Common myeloid progenitor, CD34-positive (primary cell): ENCODE measurements around the gene ADCY10.
A peak's percentile ranks its signal among the peaks of the same experiment; 100 is the strongest.

Experiments
- CTCF ChIA-PET: fragments of 350-600 bp; sonication (Branson Sonifier 250); formaldehyde crosslinking; loops from one replicate; lab custom pipeline; 2021; ENCODE audit warnings: antibody characterized with exemption; lab: Charles Lee
- POLR2A ChIA-PET: fragments of 350-600 bp; sonication (Branson Sonifier 250); formaldehyde crosslinking; loops from one replicate; lab custom pipeline; 2021; ENCODE audit warnings: antibody characterized with exemption; lab: Charles Lee
- DNase-seq, 3 donors: peaks; one replicate each; pipeline versions ENCODE4 v3.0.0 to v3.0.0-alpha.2; 2013
- H3K27ac ChIP-seq, 2 experiments: 1 replicate in 1 of 2; 2 replicates in 1 of 2; pipeline ENCODE4 v1.7.0; 2013; ENCODE audit warnings: inconsistent platforms in 2 of 2, low read length in 2 of 2, mild to moderate bottlenecking in 2 of 2, low read depth in 1 of 2, moderate library complexity in 1 of 2; ENCODE audit not compliant: severe bottlenecking in 2 of 2, insufficient read depth in 1 of 2, poor library complexity in 1 of 2
- H3K27me3 ChIP-seq, 5 experiments: replicated peaks in 2 of 5; 1 replicate in 3 of 5; 2 replicates in 2 of 5; pipeline versions ENCODE4 v1.6.1 to v1.7.0; 2013; ENCODE audit warnings: low read length in 4 of 5, mild to moderate bottlenecking in 2 of 5, moderate library complexity in 2 of 5, inconsistent platforms in 1 of 5; ENCODE audit not compliant: insufficient read depth in 5 of 5, control insufficient read depth in 4 of 5
- H3K36me3 ChIP-seq, 4 experiments: 1 replicate in 2 of 4; 2 replicates in 2 of 4; pipeline versions ENCODE4 v1.6.1 to v1.7.0; 2013; ENCODE audit warnings: low read length in 3 of 4, control low read depth in 1 of 4, mild to moderate bottlenecking in 1 of 4; ENCODE audit not compliant: control insufficient read depth in 4 of 4, insufficient read depth in 4 of 4
- H3K4me1 ChIP-seq, 4 experiments: 1 replicate in 3 of 4; 2 replicates in 1 of 4; pipeline versions ENCODE4 v1.6.1 to v1.7.1; 2013; ENCODE audit warnings: low read length in 3 of 4, mild to moderate bottlenecking in 3 of 4, control low read depth in 1 of 4, inconsistent platforms in 1 of 4, moderate library complexity in 1 of 4; ENCODE audit not compliant: control insufficient read depth in 4 of 4, insufficient read depth in 4 of 4; ENCODE audit errors: control extremely low read depth in 1 of 4
- H3K4me3 ChIP-seq, 7 experiments: 1 replicate in 4 of 7; 2 replicates in 3 of 7; pipeline versions ENCODE4 v1.5.1 to v1.7.0; 2013; ENCODE audit warnings: mild to moderate bottlenecking in 7 of 7, low read length in 6 of 7, moderate library complexity in 6 of 7, inconsistent platforms in 2 of 7, low read depth in 2 of 7, control low read depth in 1 of 7; ENCODE audit not compliant: insufficient read depth in 4 of 7, control insufficient read depth in 1 of 7; ENCODE audit errors: extremely low read depth in 1 of 7
- H3K9me3 ChIP-seq, 5 experiments: 1 replicate in 4 of 5; 2 replicates in 1 of 5; pipeline versions ENCODE4 v1.6.1 to v1.7.1; 2013; ENCODE audit warnings: low read length in 4 of 5, mild to moderate bottlenecking in 2 of 5, inconsistent platforms in 1 of 5, low read depth in 1 of 5, moderate library complexity in 1 of 5; ENCODE audit not compliant: control insufficient read depth in 4 of 5, insufficient read depth in 2 of 5; ENCODE audit errors: control extremely low read depth in 1 of 5
- WGBS: methylation state at CpG from one replicate; pipeline ENCODE4 v1.1.5; 2013; ENCODE audit not compliant: insufficient coverage; 5-methylcytosine and 5-hydroxymethylcytosine counted together

ADCY10 gene

DNA sequence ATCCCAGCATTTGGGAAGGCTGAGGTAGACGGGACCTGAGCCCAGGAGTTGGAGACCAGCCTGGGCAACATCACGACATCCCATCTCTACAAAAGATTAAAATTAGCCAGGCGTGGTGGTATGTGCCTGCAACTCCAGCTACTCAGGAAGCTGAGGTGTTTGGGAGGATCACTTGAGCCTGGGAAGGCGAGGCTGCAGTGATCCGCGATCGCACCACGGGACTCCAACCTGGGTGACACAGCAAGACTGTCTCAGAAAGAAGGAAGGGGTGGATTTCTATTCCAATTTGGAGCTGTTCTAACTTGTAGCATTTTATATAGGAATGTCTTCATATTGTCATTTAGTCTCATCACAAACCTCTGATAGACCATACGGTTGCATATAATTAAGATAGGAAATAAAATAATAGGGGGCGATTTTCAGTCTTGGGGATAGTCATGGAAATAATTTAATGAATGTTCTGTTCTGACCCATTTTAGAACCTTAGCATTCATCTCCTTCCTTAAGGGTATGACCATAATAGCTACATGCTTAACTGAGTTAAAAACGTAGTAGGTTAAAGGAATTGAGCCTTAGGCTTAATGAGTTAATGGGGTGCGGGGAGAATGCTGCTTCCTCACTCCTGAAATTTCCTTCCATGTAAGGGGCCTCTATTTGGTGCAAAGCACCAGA, 93.1 kb downstream of the ADCY10 start:
- no peak for DNase-seq
- WGBS, result 96% methylated on average over 7 of the region's 12 CpGs
- ChIA-PET POLR2A (interaction anchor here (0.6 kb wide), 1 partner anchor 50 kb away, joined by 3 read pairs; no protein-coding TSS in a partner anchor), CTCF (no interaction called here)
- H3K4me1 ChIP-seq, result peaks cover 0 to 9% (median 4%) of the 10 kb centered on the region in 4 experiments
- H3K4me3 ChIP-seq, result no peak overlapping the region
- no peaks in the 10 kb centered on the region for H3K27me3 ChIP-seq
- no peaks in the 10 kb centered on the region for H3K36me3 ChIP-seq
- peak overlapping the region in 1 of 2 experiments; percentile 64 for H3K27ac ChIP-seq
- H3K9me3 ChIP-seq, result peaks cover 0 to 3% (median 0%) of the 10 kb centered on the region in 5 experiments

DNA sequence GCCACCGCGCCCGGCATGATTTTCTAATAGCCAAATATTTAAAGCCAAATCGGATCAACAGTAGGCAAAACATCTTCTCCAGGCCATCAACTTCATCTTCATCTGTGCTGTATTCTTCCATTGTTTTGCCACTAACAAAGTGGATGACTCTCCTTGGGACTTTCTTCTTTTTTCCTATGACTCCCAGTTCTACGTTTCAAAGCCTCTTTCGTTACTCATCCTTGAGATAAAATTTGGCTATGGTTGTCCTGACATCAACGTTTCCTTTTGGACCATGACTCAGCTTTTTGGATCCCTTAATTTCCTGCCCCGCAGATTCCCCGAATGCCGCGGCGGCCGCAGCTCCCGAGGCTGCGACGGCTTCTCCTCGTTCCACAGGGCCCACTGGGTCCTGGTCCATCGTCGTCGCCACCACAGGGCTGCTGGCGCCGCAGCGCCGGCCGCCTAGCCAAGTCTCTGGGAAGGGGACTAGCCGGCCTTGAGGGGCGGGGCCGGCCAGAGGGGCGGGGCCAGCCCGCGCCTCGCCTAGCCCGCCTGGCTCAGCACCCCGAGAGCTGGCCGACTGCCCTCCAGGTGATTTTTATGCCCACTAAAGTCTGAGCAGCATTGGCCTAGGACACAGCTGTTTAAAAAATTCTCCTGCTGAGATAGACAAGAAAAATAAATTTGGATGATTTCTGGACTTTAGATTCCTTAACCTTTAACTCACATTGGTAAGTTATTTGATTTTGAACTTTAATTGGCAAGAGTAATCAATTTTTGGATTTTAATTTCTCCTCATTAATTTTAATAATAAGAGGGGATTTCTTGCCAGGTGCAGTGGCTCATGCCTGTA, 93.9 kb downstream of the ADCY10 start:
- H3K9me3 ChIP-seq, result peaks cover 2 to 10% (median 2%) of the 10 kb centered on the region in 5 experiments
- peaks cover 0 to 9% (median 4%) of the 10 kb centered on the region in 4 experiments for H3K4me1 ChIP-seq
- POLR2A ChIA-PET, result no interaction called here
- 11% methylated on average over 31 of the region's 35 CpGs for WGBS
- CTCF ChIA-PET, result interaction anchor here (0.9 kb wide), 1 partner anchor 11 kb away, joined by 3 read pairs; no protein-coding TSS in a partner anchor
- peak overlapping the region in 6 of 7 experiments; percentile 32 to 69 (median 52) for H3K4me3 ChIP-seq
- DNase-seq, result peak; percentile 34 to 65 (median 47)
- H3K27ac ChIP-seq, result peak overlapping the region in 1 of 2 experiments; percentile 64
- H3K27me3 ChIP-seq, result no peaks in the 10 kb centered on the region
- H3K36me3 ChIP-seq, result no peaks in the 10 kb centered on the region

DNA sequence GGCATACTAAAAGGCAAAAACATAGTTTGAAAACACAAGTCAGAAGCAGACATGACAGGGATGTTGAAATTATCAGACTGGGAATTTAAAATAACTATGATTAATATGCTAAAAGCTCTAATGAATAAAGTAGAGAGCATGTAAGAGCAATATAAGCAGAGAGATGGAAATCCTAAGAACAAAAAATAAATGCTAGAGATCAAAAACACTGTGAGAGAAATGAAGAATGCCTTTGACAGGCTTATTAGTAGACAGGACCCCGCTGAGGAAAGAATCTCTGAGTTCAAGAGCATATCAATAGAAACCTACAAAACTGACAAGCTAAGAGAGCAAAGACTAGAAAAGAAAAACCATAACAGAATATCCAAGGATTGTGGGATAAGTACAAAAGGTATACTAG, 98.3 kb downstream of the ADCY10 start:
- ChIA-PET CTCF (interaction anchor here (1.0 kb wide), 1 partner anchor 8 kb away, joined by 3 read pairs; no protein-coding TSS in a partner anchor), POLR2A (no interaction called here)
- Histone ChIP-seq H3K27ac (no peak overlapping the region), H3K4me1 (peaks cover 0 to 9% (median 2%) of the 10 kb centered on the region in 4 experiments), H3K36me3 (no peaks in the 10 kb centered on the region), H3K4me3 (no peak overlapping the region), H3K9me3 (peaks cover 2 to 29% (median 12%) of the 10 kb centered on the region in 5 experiments), H3K27me3 (no peaks in the 10 kb centered on the region)
- WGBS, result no CpG with 5 or more reads among the region's 1 CpG
- no peak for DNase-seq

DNA sequence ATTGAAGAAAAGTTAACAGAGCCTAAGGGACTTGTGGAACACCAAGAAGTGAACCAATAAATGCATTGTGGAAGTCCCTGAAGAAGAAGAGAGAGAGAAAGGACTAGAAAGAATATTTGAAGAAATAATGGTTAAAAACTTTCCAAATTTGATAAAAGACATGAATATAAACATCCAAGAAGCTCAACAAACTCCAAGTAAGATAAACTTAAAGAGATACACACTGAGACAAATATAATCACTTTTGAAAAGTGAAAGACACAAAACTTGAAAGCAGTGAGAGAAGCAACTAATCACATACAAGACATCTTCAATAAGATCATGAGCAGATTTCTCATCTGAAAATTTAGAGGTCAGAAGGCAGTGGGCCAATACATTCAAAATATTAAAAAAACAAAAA, 101.0 kb downstream of the ADCY10 start:
- H3K4me1 ChIP-seq, result peaks cover 0 to 3% (median under 1%) of the 10 kb centered on the region in 4 experiments
- H3K36me3 ChIP-seq, result no peaks in the 10 kb centered on the region
- POLR2A ChIA-PET, result interaction anchor here (0.6 kb wide), 1 partner anchor 240 kb away, joined by 4 read pairs; no protein-coding TSS in a partner anchor
- H3K27ac ChIP-seq, result no peak overlapping the region
- CTCF ChIA-PET, result interaction anchor here (1.3 kb wide), 1 partner anchor 10 kb away, joined by 5 read pairs; no protein-coding TSS in a partner anchor
- H3K4me3 ChIP-seq, result no peak overlapping the region
- peaks cover 2 to 29% (median 12%) of the 10 kb centered on the region in 5 experiments for H3K9me3 ChIP-seq
- no peaks in the 10 kb centered on the region for H3K27me3 ChIP-seq
- DNase-seq, result no peak

DNA sequence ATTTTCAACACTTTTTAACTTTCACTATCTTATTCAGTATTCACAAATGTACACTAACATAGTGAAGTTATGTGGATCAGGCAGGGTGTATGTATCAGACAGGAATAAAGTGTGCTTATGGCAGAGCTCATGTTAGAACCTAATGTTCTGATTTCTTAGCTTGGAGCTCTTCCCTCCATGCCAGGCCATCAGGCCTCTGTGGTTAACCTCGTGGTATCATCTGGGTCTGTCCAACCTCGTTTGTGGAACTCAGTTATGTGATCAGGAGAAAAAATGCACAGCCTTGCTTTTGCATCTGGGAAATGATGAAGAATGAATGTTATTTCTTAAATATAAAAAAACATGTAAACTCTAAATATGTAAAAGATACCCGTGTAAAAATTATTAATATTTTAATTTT, 105.2 kb downstream of the ADCY10 start:
- Histone ChIP-seq H3K36me3 (no peaks in the 10 kb centered on the region), H3K4me1 (peaks cover 12 to 19% (median 16%) of the 10 kb centered on the region in 4 experiments), H3K4me3 (no peak overlapping the region), H3K27me3 (no peaks in the 10 kb centered on the region), H3K9me3 (peaks cover 0 to 17% (median 5%) of the 10 kb centered on the region in 5 experiments), H3K27ac (no peak overlapping the region)
- no peak for DNase-seq
- 17% methylated on average over 1 of the region's 3 CpGs for WGBS
- ChIA-PET CTCF (interaction anchor here (1.0 to 2.0 kb wide), 6 partner anchors 10 to 128 kb away, joined by 3 to 6 read pairs (median 3); partner anchors contain the start of gene MPC2), POLR2A (no interaction called here)

DNA sequence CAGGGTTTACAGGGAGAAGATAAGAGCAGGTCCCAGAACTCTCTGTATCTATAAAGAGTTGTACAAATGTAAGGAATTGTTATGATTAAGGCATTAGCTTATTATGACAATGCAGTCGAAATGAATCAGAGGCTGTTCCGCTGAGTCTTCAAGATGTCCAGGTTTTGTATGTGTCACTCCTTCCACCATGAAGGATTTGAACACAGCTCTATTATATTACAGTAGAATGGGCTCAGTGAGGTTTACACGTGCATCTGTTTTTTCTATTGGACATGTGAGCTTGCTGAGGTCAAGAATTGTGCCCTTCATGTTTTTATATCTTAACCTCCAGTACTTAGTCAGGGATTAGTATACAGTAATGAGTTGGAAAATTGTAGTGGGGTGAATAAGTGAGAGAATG, 105.8 kb downstream of the ADCY10 start:
- no peak for DNase-seq
- 100% methylated on average over 2 of the region's 3 CpGs for WGBS
- ChIA-PET POLR2A (no interaction called here), CTCF (interaction anchor here (1.0 to 2.0 kb wide), 7 partner anchors 8 to 129 kb away, joined by 3 to 6 read pairs (median 3); partner anchors contain the start of gene MPC2)
- no peak overlapping the region for H3K27ac ChIP-seq
- H3K36me3 ChIP-seq, result no peaks in the 10 kb centered on the region
- H3K4me3 ChIP-seq, result no peak overlapping the region
- peaks cover 0 to 12% (median 5%) of the 10 kb centered on the region in 5 experiments for H3K9me3 ChIP-seq
- peaks cover 12 to 23% (median 16%) of the 10 kb centered on the region in 4 experiments for H3K4me1 ChIP-seq
- no peaks in the 10 kb centered on the region for H3K27me3 ChIP-seq
